GM19193 (cell line): Measurements from ENCODE around the gene CCDC112.

Experiments used
- POLR2A ChIP-seq: IDR thresholded peaks from 4 replicates; pipeline ENCODE4 v1.6.1; 2011; ENCODE audit not compliant: insufficient read depth, insufficient read length; ENCODE audit errors: extremely low read depth

The CCDC112 gene, protein sequence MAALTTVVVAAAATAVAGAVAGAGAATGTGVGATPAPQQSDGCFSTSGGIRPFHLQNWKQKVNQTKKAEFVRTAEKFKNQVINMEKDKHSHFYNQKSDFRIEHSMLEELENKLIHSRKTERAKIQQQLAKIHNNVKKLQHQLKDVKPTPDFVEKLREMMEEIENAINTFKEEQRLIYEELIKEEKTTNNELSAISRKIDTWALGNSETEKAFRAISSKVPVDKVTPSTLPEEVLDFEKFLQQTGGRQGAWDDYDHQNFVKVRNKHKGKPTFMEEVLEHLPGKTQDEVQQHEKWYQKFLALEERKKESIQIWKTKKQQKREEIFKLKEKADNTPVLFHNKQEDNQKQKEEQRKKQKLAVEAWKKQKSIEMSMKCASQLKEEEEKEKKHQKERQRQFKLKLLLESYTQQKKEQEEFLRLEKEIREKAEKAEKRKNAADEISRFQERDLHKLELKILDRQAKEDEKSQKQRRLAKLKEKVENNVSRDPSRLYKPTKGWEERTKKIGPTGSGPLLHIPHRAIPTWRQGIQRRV

DNA sequence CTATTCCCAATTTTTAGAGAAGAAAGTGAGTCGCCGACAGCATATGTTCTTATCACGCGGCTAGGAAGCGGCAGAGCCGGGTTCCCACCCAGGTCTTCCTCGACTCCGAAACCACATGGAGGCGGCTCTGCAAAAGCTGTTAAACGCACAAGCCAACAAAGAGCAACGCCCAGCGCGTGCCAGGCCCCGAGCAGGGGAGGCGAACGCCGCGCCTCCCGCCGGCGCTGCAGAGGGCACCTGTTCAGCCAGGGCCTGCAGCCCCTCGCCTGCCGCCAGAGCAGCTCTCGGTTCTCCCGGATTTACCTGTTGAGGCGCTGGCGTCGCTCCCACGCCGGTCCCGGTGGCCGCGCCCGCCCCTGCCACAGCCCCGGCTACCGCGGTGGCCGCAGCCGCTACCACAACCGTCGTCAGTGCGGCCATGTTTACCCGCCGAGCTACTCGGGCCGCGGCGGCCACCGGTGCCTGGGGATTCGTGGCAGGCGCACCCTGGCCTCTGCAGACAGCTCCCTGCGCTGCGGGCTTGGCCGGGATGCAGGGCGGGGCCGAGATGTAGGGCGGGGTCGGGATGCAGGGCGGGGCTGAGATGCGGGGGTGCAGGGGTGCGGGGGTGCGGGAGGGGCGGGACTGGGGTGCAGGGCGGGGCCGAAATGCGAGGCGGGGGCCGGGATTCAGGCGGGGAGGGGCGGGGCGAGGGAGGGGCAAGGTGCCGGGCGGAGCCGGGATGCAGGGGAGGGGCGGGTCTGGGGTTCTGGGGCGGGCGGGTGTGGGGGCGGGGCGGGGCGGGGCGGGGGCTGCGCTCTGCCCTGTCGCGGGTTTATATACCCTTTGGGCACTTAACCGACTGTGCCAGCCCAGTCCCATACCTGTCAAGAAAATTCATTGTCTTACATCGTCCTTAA, at the start of gene CCDC112:
TSS of gene CCDC112 (minus strand) at position 531 of the 899 bp plus-strand sequence. CDS start at position 420, 111 bp downstream.
- TF ChIP-seq POLR2A: peak; percentile 44

DNA sequence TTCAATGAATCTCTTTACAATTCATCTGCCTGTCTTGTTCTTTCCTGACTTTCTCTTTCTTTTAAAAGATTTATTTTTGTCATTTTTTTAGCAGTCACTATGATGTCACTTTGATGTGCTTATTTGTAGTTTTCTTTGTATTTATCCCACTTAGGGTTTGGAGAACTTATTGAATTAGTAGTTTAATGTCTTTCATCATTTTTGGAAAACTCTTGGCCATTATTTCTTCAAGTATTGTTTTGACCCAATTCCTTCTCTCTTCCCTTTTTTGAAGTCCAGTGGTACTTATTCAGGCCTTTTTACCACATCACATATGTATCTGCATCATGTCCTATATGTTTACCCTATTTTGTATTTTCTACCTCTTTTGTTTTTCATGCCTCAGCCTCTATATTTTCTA, 48.9 kb upstream of the CCDC112 start:
- no peak for TF ChIP-seq POLR2A

DNA sequence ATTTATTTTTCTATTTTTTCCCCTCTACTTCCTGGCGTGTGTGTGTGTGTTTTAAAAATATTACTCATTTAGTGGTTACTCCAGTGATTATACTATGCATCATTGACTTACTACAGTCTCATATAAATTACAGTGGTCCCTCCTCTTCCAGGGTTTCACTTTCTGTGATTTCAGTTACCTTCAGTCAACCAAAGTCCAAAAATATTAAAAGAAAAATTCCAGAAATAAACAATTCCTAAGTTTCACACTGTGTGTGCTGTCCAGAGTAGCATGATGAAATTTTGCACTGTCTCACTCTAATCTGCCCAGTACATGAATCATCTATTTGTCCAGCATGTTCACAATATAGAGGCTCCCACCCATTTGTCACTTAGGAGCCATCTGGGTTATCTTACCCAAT, 47.4 kb upstream of the CCDC112 start:
- no peak for TF ChIP-seq POLR2A

DNA sequence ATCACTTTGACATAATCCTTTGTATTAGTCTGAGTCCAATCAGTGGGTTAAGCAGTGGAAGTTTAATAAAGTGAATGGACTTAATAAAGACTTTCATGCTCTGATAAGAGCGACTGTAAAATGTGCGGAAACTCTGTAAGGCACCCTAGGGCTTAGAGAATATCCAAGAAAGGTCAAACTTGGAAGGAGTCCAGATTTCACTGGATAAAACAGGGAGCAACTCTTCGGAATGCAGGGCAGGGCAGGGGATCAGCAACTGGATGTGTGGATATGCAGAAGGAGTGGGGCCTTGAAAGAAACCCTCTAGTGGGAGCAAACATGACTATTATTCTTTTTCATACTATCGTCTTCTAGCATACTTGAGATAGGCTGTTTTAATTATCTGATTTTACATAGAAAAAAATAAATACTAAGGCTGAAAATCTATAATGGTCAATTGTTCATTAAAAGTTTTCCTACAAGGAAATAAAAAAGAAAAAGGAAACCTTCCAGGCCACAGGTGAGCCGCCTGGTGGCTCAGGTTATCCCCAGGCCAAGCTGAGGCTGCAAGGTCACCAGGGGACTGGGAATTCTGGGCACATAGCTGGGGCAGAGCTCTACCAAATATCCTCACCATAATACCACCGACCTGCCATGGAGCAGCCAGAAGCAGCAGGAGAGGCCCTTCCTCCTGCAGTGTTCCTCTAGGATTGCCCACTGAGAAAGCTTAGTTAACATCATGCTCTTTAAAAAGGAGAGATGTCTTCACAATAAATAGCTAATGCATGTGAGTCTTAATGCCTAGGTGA, 46.3 kb upstream of the CCDC112 start:
- TF ChIP-seq POLR2A: no peak

DNA sequence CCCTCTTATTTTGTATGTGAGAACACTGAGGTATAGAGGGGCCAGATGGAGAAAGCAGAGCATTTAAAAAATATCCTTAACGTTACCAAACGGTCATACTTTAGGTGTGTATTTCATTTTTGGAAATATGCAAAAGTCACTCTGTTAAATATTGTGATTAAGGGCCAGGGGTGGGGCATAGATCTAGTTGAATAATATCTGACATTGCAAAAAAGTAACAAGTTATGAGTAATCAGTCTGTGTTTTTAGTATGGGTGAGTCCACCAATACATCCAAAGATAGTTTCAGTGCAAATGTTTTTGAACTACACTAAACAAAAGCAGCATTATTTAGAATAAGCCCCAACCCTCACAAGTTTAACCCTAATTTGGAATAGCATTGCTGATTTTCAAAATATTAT, 45.3 kb upstream of the CCDC112 start:
- no peak for TF ChIP-seq POLR2A

DNA sequence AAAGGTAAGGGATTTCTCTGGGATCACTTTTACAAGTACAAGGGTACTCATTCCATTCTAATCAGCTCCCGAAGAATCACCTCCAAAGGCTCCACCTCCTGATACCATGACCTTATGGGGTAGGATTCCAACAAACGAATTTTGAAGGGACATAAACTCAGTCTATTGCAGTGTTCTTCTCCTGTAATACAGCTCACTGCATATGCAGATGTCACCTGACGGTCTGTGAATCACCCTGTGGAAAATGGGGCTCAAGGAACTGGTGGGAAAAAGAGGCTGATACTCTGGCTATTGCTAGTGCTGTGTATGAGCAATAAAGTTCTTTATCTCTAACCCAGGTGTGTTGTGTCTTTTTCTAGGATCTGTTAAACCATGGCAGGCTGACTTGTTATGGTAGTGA, 42.4 kb upstream of the CCDC112 start:
- TF ChIP-seq POLR2A: no peak

DNA sequence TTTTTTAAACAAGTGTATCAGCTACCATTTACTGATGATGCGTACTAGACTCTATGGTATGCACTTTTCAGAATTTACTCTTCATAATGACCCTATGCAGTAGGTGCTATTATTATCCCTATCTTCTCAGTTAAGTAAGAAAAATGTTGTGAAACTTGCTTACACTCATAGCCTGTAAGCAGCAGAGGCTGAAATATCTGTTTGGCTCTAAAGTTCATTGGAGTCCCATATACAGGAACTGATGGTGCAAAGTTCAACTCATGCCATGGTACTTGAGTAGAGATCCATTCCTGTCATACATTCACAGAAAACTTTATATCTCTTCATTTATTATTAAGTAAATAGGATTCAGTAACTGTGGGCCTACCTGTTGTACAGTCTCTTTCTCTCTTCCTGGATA, 41.4 kb upstream of the CCDC112 start:
- TF ChIP-seq POLR2A: no peak

DNA sequence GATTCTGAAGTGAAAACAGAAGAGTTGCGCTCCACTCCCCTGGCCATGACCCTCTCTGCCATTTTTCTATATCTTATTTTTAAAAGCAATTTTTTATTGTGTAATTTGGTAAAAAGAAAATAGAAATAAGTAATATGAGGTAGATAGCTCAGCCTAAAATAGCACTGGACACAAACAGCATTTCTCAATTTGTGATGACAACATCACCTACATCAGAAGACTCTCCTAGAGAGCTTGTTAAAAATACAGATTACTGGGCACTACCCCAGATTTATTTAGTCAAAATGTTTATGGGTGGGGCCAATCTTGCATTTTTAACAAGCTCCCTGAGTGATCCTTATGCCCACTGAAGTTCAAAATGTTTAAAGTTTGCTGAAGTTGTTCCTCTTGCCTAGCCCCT, 40.5 kb upstream of the CCDC112 start:
- no peak for TF ChIP-seq POLR2A

DNA sequence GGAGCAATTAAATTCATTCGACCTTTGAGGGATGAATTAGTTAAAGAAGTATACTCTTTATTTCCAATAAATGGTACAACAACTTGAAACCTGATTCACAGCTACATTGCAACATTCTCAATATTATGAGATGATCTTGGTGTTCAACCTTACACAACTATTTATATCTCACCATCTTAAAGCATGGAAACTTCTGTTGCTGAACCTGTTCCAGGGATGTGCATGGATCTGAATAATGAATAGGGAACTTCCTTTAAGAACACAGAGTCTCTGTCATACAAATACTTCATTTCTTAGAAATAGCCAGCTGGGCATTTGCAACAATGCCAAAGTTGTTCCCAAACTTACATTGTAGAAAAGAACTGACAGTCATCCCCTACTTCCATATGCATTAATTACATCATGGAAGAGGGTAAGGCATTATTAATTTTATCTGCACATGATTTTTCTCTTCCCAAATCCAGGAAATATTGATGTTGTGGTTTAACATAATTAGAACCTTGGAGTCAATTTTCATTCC, 39.8 kb upstream of the CCDC112 start:
- no peak for TF ChIP-seq POLR2A

DNA sequence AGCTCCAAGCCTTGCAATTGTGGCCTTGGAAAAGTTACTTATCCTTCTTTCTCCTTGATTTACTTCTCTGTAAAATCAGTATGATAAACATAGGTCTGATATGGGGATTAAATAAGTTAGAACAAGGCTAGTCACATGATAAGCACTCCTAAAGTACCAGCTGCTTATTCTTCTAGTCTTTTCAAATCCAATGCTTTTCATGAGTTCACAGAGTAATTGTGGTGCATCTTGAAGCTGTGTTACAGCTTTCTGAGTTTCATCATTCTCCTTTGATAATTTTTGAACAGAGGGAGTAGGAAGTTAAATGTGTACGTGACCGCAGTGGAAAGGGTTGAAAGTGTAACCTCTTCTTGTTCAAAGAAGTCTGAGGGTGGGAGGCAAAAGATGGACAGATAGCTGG, 38.8 kb upstream of the CCDC112 start:
- no peak for TF ChIP-seq POLR2A

DNA sequence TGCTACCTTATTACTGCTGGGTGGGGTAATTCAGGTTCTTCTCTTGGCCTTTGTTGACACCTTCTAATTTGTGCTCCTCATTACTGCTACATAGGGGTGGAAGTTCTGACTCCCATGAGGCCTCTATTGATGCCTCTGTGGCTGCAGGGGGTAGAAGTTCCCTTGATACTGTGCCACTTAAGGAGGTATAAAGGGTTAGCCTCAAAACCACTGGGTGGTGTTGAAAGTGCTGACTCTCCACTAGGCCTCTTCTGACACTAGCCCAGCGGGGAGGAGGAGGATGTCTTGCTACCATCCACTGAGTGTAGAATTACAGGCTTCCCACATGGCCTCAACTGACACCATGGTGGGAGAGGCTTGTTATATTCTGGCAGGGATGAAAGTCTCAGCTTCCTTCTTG, 36.7 kb upstream of the CCDC112 start:
- no peak for TF ChIP-seq POLR2A

DNA sequence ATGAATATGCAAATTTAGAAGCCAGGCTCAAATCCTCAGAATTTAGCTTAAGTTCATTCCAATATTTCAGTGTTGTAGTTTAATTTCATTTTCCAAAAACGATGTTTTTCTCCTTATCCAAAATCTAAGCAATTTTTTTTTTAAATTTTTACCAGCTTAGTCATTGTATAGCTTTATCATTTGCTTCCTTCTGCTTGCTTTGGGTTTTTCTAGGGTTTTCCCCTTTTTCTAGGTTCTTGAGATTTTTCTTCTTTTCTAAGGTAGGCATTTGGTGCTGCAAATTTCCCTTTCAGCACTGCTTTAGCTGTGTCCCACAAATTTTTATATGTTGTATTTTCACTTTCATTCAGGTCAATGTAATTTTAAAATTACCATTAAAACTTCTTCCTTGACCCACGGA, 34.4 kb upstream of the CCDC112 start:
- TF ChIP-seq POLR2A: no peak

DNA sequence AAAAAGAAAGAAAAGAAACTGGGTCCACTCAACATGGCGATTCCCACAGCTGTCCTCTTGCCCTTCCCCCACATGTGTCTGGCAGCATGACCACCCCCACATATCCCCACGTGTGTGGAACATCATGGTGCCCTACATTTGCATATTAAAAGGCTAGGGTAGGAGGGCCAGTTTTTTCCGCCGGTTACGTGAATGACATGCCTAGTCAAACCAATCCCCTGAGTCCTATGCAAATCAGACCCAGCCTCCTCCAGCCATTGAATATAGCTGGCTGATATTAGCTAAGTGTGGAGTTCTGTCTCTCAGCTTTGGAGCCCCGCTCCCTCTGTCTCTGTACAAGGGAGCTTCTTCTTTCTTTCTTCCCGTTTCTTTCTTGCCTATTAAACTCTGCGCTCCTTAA, 33.0 kb upstream of the CCDC112 start:
- TF ChIP-seq POLR2A: no peak

DNA sequence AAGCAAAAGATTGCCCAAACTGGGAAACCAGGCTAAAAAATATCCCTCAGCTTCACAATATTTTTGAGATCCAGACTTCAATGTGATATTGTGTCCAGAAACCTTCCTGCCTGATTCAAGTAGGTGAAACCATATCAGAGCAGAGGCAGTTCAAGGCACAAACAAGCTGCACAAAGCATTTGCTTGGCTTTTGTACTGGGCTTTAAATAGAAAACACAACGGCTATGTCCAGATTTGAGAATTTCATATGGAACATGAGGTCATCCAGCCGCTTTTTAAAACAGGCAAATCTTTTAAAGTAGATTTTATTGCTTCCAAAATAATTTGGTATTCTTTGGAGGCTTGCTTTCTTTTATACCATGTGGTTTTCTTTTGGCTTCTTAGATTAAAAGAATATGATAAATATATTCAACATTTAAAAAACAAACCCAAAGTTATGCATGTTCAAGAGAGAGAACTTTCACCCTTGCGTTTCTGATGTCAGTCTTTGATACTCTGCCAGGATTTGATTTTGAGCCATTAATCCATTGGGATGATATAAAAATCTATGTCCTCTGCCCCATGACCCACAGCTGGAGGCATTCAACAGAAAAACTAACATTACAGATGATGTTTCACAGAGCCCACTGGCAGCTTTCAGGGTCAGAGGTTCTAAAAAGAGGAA, 29.0 kb upstream of the CCDC112 start:
- no peak for TF ChIP-seq POLR2A

DNA sequence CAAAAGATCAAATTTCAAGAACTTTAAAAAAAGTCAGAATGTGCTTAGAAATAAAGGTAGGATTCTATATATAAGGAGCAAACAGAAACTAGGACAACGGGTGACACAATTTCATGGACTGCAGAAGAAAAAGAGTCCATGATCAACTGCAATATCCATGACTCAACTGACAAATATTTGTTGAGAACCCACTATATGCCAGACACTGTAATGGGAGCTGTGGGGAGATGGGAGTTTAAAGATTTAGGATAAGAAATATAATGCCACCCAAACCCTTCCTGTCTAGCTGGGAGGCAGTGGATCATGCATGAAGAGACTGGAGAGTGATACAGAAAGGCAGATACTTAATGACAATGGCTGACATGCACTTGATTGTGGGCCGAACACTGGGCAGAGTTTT, 27.6 kb upstream of the CCDC112 start:
- TF ChIP-seq POLR2A: no peak

DNA sequence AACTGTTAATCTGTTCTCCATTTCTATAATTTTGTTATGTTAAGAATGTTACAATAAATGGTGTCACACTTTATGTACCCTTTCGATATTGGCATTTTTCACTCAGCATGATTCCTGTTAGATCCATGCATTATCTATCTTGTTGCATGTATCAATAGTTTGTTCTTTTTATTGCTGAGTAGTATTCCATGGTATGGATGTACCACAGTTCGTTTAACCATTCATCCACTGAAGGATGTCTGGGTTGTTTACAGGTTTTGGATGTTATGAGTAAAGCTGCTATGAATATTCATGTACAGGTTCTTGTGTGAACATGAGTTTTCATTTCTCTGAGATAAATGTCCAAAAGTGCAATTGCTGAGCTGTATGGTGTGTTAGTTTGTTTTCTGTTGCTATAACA, 26.3 kb upstream of the CCDC112 start:
- TF ChIP-seq POLR2A: no peak
